ENCODE data around the gene HTR3D. TPM values are rescaled to one million over a fixed set of nuclear protein-coding genes. Genes with fewer than 3 reads are reported as not detected.
"Not testable (repeated sequence)": the region's sequence is repeated elsewhere in the genome, so short reads cannot be mapped to it uniquely, and the experiment has no call there.

HTR3D gene
- total RNA-seq, 1 experiment from 2014 or later: not detected

DNA sequence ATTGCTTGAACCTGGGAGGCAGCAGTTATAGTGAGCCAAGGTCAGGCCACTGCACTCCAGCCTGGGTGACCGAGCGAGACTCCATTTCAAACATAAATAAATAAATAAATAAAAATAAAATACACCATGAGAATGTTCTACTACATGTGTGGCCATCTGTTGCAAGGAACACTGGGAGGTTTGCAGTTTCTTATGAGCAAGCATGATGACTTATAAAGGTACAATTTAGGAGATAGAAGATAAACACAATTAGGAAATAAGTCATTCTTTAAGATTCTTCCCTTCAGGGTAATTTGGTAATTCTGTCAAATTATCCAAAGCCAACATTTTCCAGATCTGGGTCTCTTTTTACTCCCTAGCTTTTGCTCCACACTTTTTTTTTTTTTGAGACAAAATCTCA is 34.7 kb downstream of the HTR3D start:
- H3K9me3 ChIP-seq (ENCODE audit: low read depth, low read length, poor library complexity, severe bottlenecking): peaks cover 4% of the 10 kb centered on the region
- no peaks in the 10 kb centered on the region for H3K4me1 ChIP-seq (ENCODE audit: insufficient read depth, low read length, poor library complexity, severe bottlenecking)
- intact Hi-C loops (cut with micrococcal nuclease; ENCODE audit: unreplicated experiment): no loop called here
- no peak for TF ChIP-seq CTCF (conservative IDR thresholded peaks at IDR 0.05; ENCODE audit: low read depth, low read length)
- no peak for TF ChIP-seq EZH2 (IDR thresholded peaks at IDR 0.05; ENCODE audit: borderline replicate concordance, low read depth, low read length, poor library complexity, severe bottlenecking)
- no peak overlapping the region for H3K4me3 ChIP-seq (ENCODE audit: low read depth, low read length, poor library complexity, severe bottlenecking)
- H3K27me3 ChIP-seq (replicated peaks; ENCODE audit: insufficient read depth, low read depth, low read length, poor library complexity): no peaks in the 10 kb centered on the region
- no TSS peak for BruUV-seq (replicated peaks)
- no peak overlapping the region for H3K27ac ChIP-seq (ENCODE audit: low read depth, low read length, poor library complexity, severe bottlenecking)
- ChIA-PET CTCF (no interaction called here), POLR2A (ENCODE audit: low non-redundant PET) (no interaction called here)
- H3K36me3 ChIP-seq (ENCODE audit: insufficient read depth, low read length, poor library complexity, severe bottlenecking): no peaks in the 10 kb centered on the region
- no peak for DNase-seq (ENCODE audit: low spot score)

GRCh38 chr3:184067573-184068055 is 36.1 kb downstream of the HTR3D start:
- Histone ChIP-seq H3K4me3 (ENCODE audit: low read depth, low read length, poor library complexity, severe bottlenecking) (no peak overlapping the region), H3K4me1 (ENCODE audit: insufficient read depth, low read length, poor library complexity, severe bottlenecking) (no peaks in the 10 kb centered on the region), H3K27me3 (replicated peaks; ENCODE audit: insufficient read depth, low read depth, low read length, poor library complexity) (no peaks in the 10 kb centered on the region), H3K27ac (ENCODE audit: low read depth, low read length, poor library complexity, severe bottlenecking) (no peak overlapping the region), H3K9me3 (ENCODE audit: low read depth, low read length, poor library complexity, severe bottlenecking) (peaks cover 4% of the 10 kb centered on the region), H3K36me3 (ENCODE audit: insufficient read depth, low read length, poor library complexity, severe bottlenecking) (no peaks in the 10 kb centered on the region)
- intact Hi-C loops (cut with micrococcal nuclease; ENCODE audit: unreplicated experiment): no loop called here
- POLR2A ChIA-PET (ENCODE audit: low non-redundant PET): no interaction called here
- DNase-seq (ENCODE audit: low spot score): no peak
- CTCF ChIA-PET: no interaction called here
- TF ChIP-seq EZH2 (IDR thresholded peaks at IDR 0.05; ENCODE audit: borderline replicate concordance, low read depth, low read length, poor library complexity, severe bottlenecking) (no peak), CTCF (conservative IDR thresholded peaks at IDR 0.05; ENCODE audit: low read depth, low read length) (no peak)
- no TSS peak for BruUV-seq (replicated peaks)

DNA sequence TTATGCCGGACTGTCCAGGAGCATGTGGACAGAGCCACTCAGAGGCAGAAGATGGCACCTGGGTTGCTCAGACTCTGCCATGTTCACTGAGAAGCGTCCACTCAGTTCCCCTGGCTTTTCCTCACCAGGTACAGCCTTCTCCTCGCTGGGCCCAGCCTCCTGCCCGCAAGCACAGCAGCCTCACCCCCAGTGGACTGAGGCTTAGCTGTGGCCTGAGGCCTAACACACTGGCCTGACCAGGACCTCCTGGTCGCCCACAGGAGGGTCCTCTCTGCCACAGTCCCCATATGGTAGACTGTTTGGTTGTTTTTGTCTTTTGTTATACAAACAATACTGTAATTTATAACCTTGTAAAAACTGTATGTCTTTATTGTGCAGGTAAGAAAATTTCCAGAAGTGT is 36.8 kb downstream of the HTR3D start:
- Histone ChIP-seq H3K36me3 (ENCODE audit: insufficient read depth, low read length, poor library complexity, severe bottlenecking) (no peaks in the 10 kb centered on the region), H3K4me3 (ENCODE audit: low read depth, low read length, poor library complexity, severe bottlenecking) (no peak overlapping the region), H3K27me3 (replicated peaks; ENCODE audit: insufficient read depth, low read depth, low read length, poor library complexity) (no peaks in the 10 kb centered on the region), H3K4me1 (ENCODE audit: insufficient read depth, low read length, poor library complexity, severe bottlenecking) (no peaks in the 10 kb centered on the region), H3K9me3 (ENCODE audit: low read depth, low read length, poor library complexity, severe bottlenecking) (peaks cover 4% of the 10 kb centered on the region), H3K27ac (ENCODE audit: low read depth, low read length, poor library complexity, severe bottlenecking) (no peak overlapping the region)
- no TSS peak for BruUV-seq (replicated peaks)
- POLR2A ChIA-PET (ENCODE audit: low non-redundant PET): no interaction called here
- no peak for DNase-seq (ENCODE audit: low spot score)
- intact Hi-C loops (cut with micrococcal nuclease; ENCODE audit: unreplicated experiment): no loop called here
- CTCF ChIA-PET: no interaction called here
- TF ChIP-seq EZH2 (IDR thresholded peaks at IDR 0.05; ENCODE audit: borderline replicate concordance, low read depth, low read length, poor library complexity, severe bottlenecking): no peak
- TF ChIP-seq CTCF (conservative IDR thresholded peaks at IDR 0.05; ENCODE audit: low read depth, low read length): no peak

DNA sequence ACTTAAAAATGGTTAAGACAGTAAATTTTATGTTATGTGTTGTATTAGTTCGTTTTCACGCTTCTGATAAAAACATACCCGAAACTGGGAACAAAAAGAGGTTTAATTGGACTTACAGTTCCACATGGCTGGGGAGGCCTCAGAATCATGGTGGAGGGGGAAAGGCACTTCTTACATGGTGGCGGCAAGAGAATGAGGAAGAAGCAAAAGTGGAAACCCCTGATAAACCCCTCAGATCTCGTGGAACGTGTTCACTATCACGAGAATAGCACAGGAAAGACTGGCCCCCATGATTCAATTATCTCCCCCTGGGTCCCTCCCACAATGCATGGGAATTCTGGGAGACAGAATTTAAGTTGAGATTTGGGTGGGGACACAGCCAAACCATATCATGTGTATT is 39.6 kb downstream of the HTR3D start:
- H3K36me3 ChIP-seq (ENCODE audit: insufficient read depth, low read length, poor library complexity, severe bottlenecking); H3K4me1 ChIP-seq (ENCODE audit: insufficient read depth, low read length, poor library complexity, severe bottlenecking); H3K9me3 ChIP-seq (ENCODE audit: low read depth, low read length, poor library complexity, severe bottlenecking); DNase-seq (ENCODE audit: low spot score); H3K27me3 ChIP-seq (replicated peaks; ENCODE audit: insufficient read depth, low read depth, low read length, poor library complexity); BruUV-seq (replicated peaks); H3K4me3 ChIP-seq (ENCODE audit: low read depth, low read length, poor library complexity, severe bottlenecking); intact Hi-C loops (cut with micrococcal nuclease; ENCODE audit: unreplicated experiment); H3K27ac ChIP-seq (ENCODE audit: low read depth, low read length, poor library complexity, severe bottlenecking); CTCF ChIA-PET: not testable (repeated sequence)
- POLR2A ChIA-PET (ENCODE audit: low non-redundant PET): interaction anchor here (0.6 kb wide), 1 partner anchor 11 kb away, joined by 3 read pairs; no protein-coding TSS in a partner anchor

Data from A673 (cell line).